ENCODE measurements around the gene MACO1.

MACO1 gene

DNA sequence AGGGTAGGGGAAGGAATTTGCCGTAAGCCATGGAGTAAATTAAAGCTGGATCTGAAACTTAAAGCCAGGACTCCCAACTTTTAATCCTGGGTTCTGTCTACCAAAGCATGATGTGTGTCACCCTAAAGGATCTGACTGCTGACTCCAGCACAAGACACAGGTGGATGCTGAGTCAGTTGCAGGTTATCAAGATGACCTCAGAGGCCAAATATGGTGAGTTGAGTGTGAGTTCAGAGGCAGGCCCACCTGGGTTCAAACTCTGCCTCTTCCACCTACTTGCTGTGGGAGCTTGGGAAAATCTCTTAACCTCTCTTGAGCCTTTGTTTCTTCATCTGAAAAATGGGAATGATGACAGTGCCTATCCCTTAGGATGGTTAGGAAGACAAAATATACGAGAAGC lies 96.1 kb downstream of the MACO1 start:
- H3K4me3 ChIP-seq (ENCODE audit: low read depth, low read length), result no peak overlapping the region
- DNase-seq, result no peak
- peaks cover 6% of the 10 kb centered on the region for H3K9me3 ChIP-seq (ENCODE audit: severe bottlenecking)
- H3K27ac ChIP-seq, result no peak overlapping the region
- H3K27me3 ChIP-seq (ENCODE audit: insufficient read depth, low read depth, severe bottlenecking), result no peaks in the 10 kb centered on the region
- TF ChIP-seq, protein P1, sequence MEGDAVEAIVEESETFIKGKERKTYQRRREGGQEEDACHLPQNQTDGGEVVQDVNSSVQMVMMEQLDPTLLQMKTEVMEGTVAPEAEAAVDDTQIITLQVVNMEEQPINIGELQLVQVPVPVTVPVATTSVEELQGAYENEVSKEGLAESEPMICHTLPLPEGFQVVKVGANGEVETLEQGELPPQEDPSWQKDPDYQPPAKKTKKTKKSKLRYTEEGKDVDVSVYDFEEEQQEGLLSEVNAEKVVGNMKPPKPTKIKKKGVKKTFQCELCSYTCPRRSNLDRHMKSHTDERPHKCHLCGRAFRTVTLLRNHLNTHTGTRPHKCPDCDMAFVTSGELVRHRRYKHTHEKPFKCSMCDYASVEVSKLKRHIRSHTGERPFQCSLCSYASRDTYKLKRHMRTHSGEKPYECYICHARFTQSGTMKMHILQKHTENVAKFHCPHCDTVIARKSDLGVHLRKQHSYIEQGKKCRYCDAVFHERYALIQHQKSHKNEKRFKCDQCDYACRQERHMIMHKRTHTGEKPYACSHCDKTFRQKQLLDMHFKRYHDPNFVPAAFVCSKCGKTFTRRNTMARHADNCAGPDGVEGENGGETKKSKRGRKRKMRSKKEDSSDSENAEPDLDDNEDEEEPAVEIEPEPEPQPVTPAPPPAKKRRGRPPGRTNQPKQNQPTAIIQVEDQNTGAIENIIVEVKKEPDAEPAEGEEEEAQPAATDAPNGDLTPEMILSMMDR (IDR thresholded peaks at IDR 0.05; ENCODE audit: low read depth, low read length), result no peak
- H3K36me3 ChIP-seq, result no peaks in the 10 kb centered on the region

DNA sequence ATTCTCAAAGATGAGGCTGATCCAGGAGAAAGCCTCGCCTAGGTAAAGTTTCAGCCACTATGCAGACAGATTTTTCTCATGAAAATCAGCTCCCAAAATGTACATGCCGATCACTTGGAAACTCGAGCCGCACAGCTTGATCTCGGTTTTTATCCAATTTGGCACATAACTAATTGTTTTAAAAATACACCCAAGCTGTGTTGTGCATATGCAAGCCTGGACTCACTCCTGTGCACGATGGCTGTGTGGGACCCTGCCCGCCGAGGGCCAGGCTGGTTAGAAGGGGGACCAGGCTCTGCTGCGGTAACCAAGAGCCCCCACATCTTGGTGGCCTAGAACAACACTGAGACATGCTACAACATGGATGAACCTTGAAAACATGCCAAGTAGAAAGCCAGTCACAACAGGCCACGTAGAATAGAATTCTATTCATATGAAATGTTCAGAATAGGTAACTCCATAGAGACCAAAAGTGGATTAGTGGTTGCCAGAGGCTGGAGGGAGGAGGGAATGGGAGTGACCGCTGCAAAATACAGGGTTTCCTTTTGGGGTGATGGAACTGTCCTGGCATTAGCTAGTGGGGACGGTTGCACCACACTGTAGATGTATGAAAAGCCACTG lies 96.6 kb downstream of the MACO1 start:
- Histone ChIP-seq H3K36me3 (no peaks in the 10 kb centered on the region), H3K27me3 (ENCODE audit: insufficient read depth, low read depth, severe bottlenecking) (no peaks in the 10 kb centered on the region), H3K9me3 (ENCODE audit: severe bottlenecking) (peaks cover 6% of the 10 kb centered on the region), H3K4me3 (ENCODE audit: low read depth, low read length) (no peak overlapping the region), H3K27ac (no peak overlapping the region)
- no peak for DNase-seq
- TF ChIP-seq, protein P1 (IDR thresholded peaks at IDR 0.05; ENCODE audit: low read depth, low read length), result no peak

DNA sequence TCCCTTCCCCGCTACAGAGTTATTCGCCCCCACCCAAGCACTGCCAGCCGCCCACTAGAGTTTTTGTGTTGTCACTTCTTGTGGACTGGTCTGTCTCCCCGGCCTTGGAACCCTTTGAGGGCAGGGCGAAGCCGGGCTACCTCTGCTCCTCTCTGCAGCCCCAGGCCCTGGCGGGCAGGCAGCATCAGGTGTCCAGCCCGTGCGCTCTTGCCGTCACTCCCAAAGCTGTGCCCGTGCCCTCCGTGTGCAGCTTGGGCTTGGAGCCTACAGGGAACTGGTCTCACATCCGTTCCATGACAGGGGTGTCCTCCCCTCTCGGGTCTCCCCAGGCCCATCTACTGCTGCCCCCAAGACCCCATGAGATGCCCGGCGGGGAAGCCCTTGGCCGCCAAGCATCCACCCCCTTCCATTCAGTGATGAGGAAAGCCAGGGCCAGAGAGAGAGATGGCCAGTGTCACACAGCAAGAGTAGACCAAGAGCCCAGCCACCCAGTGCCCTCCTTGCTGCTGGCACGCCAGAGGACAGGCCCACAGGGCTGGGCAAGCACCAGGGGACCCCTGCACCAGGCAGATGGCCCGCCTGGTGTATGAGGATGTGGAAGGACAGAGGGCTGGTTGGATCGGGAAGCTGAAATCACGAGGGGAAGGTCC lies 97.4 kb downstream of the MACO1 start:
- TF ChIP-seq, protein P1 (IDR thresholded peaks at IDR 0.05; ENCODE audit: low read depth, low read length), result no peak
- Histone ChIP-seq H3K4me3 (ENCODE audit: low read depth, low read length) (no peak overlapping the region), H3K36me3 (no peaks in the 10 kb centered on the region), H3K27ac (no peak overlapping the region), H3K27me3 (ENCODE audit: insufficient read depth, low read depth, severe bottlenecking) (no peaks in the 10 kb centered on the region), H3K9me3 (ENCODE audit: severe bottlenecking) (peaks cover 6% of the 10 kb centered on the region)
- no peak for DNase-seq

DNA sequence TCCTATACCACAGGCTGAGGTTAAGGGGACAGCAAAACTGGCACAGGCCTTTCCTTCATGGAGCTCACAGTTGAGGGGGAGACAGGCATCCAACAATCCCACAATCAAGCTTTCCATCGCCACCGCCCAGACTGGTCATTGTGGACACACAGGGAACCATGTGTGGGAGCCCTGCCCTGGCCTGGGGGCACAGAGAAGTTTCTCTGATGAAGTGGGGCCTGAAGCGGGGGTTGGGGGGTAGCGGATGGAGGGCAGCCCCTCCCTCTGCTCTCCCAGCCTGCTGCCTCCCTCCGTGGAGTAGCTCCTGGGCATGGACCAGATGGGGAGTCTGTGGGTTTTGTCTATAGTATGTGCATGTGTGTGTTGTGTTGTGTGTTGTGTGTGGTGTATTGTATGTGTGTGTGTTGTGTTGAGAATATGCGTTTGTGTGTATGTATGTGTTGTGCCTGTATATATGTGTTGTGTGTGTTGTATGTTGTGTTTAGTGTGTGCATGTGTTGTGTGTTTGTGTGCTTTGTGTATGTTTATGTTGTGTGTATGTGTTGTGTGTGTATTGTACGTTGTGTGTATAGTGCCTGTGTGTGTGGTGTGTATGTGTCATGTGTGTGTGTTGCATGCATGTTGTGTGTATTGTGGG lies 98.3 kb downstream of the MACO1 start:
- TF ChIP-seq, protein P1 (IDR thresholded peaks at IDR 0.05; ENCODE audit: low read depth, low read length), result no peak
- Histone ChIP-seq H3K27me3 (ENCODE audit: insufficient read depth, low read depth, severe bottlenecking) (no peaks in the 10 kb centered on the region), H3K27ac (no peak overlapping the region), H3K4me3 (ENCODE audit: low read depth, low read length) (no peak overlapping the region), H3K36me3 (no peaks in the 10 kb centered on the region), H3K9me3 (ENCODE audit: severe bottlenecking) (peaks cover 6% of the 10 kb centered on the region)
- no peak for DNase-seq

DNA sequence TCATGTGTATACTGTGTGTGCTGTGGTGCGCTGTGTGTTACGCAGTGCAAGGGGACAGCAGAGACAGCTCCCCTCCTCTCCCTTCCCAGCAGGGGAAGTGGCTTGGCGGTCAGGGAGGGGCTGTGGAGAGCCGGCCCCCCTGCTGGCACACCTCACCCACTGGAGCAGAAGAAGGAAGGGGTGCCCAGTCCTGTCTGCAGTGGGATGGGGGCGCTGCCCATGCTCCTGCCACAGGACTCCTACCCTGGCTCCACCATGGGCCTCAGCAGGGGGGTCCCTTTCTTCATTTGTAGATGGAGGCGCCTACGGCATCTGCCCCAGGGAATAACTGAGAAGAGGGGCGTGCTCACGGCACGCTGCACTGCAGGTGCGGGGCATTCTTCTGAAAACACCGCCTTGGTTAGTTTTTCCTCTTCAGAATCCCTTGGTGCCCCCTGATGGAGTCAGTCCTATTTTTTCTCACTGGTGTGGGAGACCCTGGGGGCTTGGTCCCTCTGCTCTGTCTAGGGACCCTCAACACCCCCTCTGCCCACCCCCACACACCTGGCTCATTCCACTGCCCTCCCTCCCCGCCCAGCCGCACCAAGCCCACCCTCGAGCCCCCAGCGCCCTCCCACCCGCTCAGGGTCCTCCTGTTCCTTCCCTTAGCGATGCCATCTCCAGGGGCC lies 99.0 kb downstream of the MACO1 start:
- no peaks in the 10 kb centered on the region for H3K36me3 ChIP-seq
- no peak overlapping the region for H3K4me3 ChIP-seq (ENCODE audit: low read depth, low read length)
- peaks cover 6% of the 10 kb centered on the region for H3K9me3 ChIP-seq (ENCODE audit: severe bottlenecking)
- no peak for DNase-seq
- TF ChIP-seq, protein P1 (IDR thresholded peaks at IDR 0.05; ENCODE audit: low read depth, low read length), result no peak
- H3K27me3 ChIP-seq (ENCODE audit: insufficient read depth, low read depth, severe bottlenecking), result no peaks in the 10 kb centered on the region
- H3K27ac ChIP-seq, result no peak overlapping the region
